ENCODE measurements around the gene GPR108.

GPR108 gene

GRCh38 chr19:6736169-6736916 is 1.0 kb downstream of the GPR108 start:
- peak; percentile 70 for DNase-seq

- no peak for DNase-seq
Observed at GRCh38 chr19:6735181-6735911, 2.0 kb downstream of the GPR108 start.

GRCh38 chr19:6734096-6734696 is 3.2 kb downstream of the GPR108 start:
- DNase-seq, result no peak

GRCh38 chr19:6733338-6734095 is 3.9 kb downstream of the GPR108 start:
- DNase-seq, result no peak

- no peak for DNase-seq
Observed at GRCh38 chr19:6732803-6733337, 4.5 kb downstream of the GPR108 start.

- DNase-seq, result no peak
Observed at GRCh38 chr19:6731822-6732221, 5.6 kb downstream of the GPR108 start.

GRCh38 chr19:6730941-6731670 is 6.3 kb downstream of the GPR108 start:
- DNase-seq, result no peak

- DNase-seq, result no peak
Observed at GRCh38 chr19:6730153-6730804, 7.1 kb downstream of the GPR108 start.

- DNase-seq, result no peak
Observed at GRCh38 chr19:6729573-6730152, 7.7 kb downstream of the GPR108 start.

GRCh38 chr19:6728346-6728745 is 9.0 kb downstream of the GPR108 start:
- DNase-seq, result no peak

GRCh38 chr19:6725513-6726231 is 11.7 kb downstream of the GPR108 start:
- DNase-seq, result no peak

GRCh38 chr19:6724631-6725492 is 12.5 kb downstream of the GPR108 start:
- no peak for DNase-seq

- DNase-seq, result no peak
Observed at GRCh38 chr19:6723738-6724137, 13.6 kb downstream of the GPR108 start.

GRCh38 chr19:6723108-6723618 is 14.2 kb downstream of the GPR108 start:
- no peak for DNase-seq

GRCh38 chr19:6721773-6722172 is 15.6 kb downstream of the GPR108 start:
- no peak for DNase-seq

- DNase-seq, result no peak
Observed at GRCh38 chr19:6721138-6721474, 16.3 kb downstream of the GPR108 start.

GRCh38 chr19:6720369-6721137 is 16.8 kb downstream of the GPR108 start, which contains the start of gene C3:
Gene C3 (minus strand): TSS chr19:6720650. CDS start chr19:6720589, 61 bp downstream.
- no peak for DNase-seq

GRCh38 chr19:6719992-6720368 is 17.4 kb downstream of the GPR108 start:
- no peak for DNase-seq

GRCh38 chr19:6719540-6719861 is 17.9 kb downstream of the GPR108 start:
- no peak for DNase-seq

All from CD4-positive, alpha-beta T cell treated with Interleukin-6 for 4 hours (primary cell).